GM23248 (cell line): ENCODE measurements around the gene SLC10A6. TPM values are rescaled to one million over a fixed set of nuclear protein-coding genes. Genes with fewer than 3 reads are reported as not detected.

Experiments used
- DNase-seq: peaks from one replicate; pipeline ENCODE4 v3.0.0-alpha.2; 2015
- H2AFZ ChIP-seq: fragments of 200-600 bp; sonication (generic); 2 replicates; pipeline ENCODE4 v1.6.1; 2016; ENCODE audit warnings: antibody characterized with exemption
- H3F3A ChIP-seq: fragments of 200-600 bp; sonication (generic); 2 replicates; pipeline ENCODE4 v1.6.1; 2016; ENCODE audit warnings: mild to moderate bottlenecking, antibody characterized with exemption, mixed run types; ENCODE audit not compliant: insufficient read depth
- H3K27ac ChIP-seq: fragments of 200-600 bp; sonication (generic); 2 replicates; pipeline ENCODE4 v1.5.1; 2016; ENCODE audit warnings: mild to moderate bottlenecking
- H3K27me3 ChIP-seq: fragments of 200-600 bp; sonication (generic); replicated peaks from 2 replicates; pipeline ENCODE4 v1.6.1; 2016; ENCODE audit warnings: mild to moderate bottlenecking; ENCODE audit not compliant: insufficient read depth
- H3K36me3 ChIP-seq: fragments of 200-600 bp; sonication (generic); 2 replicates; pipeline ENCODE4 v1.6.1; 2016; ENCODE audit warnings: low read depth, mild to moderate bottlenecking
- H3K4me1 ChIP-seq: fragments of 200-600 bp; sonication (generic); 2 replicates; pipeline ENCODE4 v1.6.1; 2016; ENCODE audit warnings: mild to moderate bottlenecking; ENCODE audit not compliant: insufficient read depth
- H3K4me2 ChIP-seq: fragments of 200-600 bp; sonication (generic); one replicate; pipeline ENCODE4 v1.6.1; 2016; ENCODE audit warnings: mild to moderate bottlenecking; ENCODE audit not compliant: unreplicated experiment
- H3K4me3 ChIP-seq: fragments of 200-600 bp; sonication (generic); 2 replicates; pipeline ENCODE4 v1.5.1; 2016; ENCODE audit warnings: mild to moderate bottlenecking
- H3K79me2 ChIP-seq: fragments of 200-600 bp; sonication (generic); 2 replicates; pipeline ENCODE4 v1.6.1; 2016; ENCODE audit warnings: mild to moderate bottlenecking; ENCODE audit not compliant: insufficient read depth
- H3K9ac ChIP-seq: fragments of 200-600 bp; sonication (generic); 2 replicates; pipeline ENCODE4 v1.6.1; 2016; ENCODE audit warnings: mild to moderate bottlenecking
- H3K9me2 ChIP-seq: fragments of 200-600 bp; sonication (generic); 2 replicates; pipeline ENCODE4 v1.6.1; 2016; ENCODE audit warnings: mixed run types, mild to moderate bottlenecking, moderate library complexity; ENCODE audit not compliant: insufficient read depth
- H3K9me3 ChIP-seq: fragments of 200-600 bp; sonication (generic); one replicate; pipeline ENCODE4 v1.6.1; 2017; ENCODE audit warnings: low read depth
- H4K20me1 ChIP-seq: fragments of 200-600 bp; sonication (generic); 2 replicates; pipeline ENCODE4 v1.6.0; 2016; ENCODE audit not compliant: insufficient read depth
- EZH2 ChIP-seq: fragments of 200-600 bp; sonication (generic); IDR thresholded peaks from 2 replicates; pipeline ENCODE4 v1.6.1; 2018; ENCODE audit warnings: antibody characterized with exemption, mild to moderate bottlenecking; ENCODE audit not compliant: insufficient read depth, poor library complexity, severe bottlenecking
- EZH2phosphoT487 ChIP-seq: fragments of 200-600 bp; sonication (generic); IDR thresholded peaks from 2 replicates; pipeline ENCODE4 v1.6.1; 2018; ENCODE audit warnings: antibody characterized with exemption, moderate library complexity, mild to moderate bottlenecking, low read depth; ENCODE audit not compliant: insufficient read depth
- WGBS, 2 experiments: methylation state at CpG; one replicate each; pipeline ENCODE4 v1.1.6; 2015 to 2017; ENCODE audit warnings: low lambda C conversion rate in 2 of 2, low coverage in 1 of 2; ENCODE audit errors: missing lambda C conversion rate in 2 of 2; 5-methylcytosine and 5-hydroxymethylcytosine counted together
- in situ Hi-C: fragments of 300-500 bp; cut with MboI; formaldehyde crosslinking; loops from 2 replicates; pipeline ENCODE4 v1.15.0; 2020
- polyA plus RNA-seq: library from polyadenylated mRNA; unstranded; fragments of >200 nt; fragmentation: Nextera tagmentation; extraction: Ambion mirVana; gene quantifications from 2 replicates; pipeline ENCODE4 v1.2.1, GENCODE V29; 2016
- total RNA-seq: library from RNA; depleted of rRNA; stranded (reverse); fragments of >200 nt; shearing (Covaris generic); gene quantifications from 2 replicates; pipeline ENCODE4 v1.2.3, GENCODE V29; 2014

The SLC10A6 gene
- total and polyA plus RNA-seq, 2 experiments from 2014 or later, result not detected

DNA sequence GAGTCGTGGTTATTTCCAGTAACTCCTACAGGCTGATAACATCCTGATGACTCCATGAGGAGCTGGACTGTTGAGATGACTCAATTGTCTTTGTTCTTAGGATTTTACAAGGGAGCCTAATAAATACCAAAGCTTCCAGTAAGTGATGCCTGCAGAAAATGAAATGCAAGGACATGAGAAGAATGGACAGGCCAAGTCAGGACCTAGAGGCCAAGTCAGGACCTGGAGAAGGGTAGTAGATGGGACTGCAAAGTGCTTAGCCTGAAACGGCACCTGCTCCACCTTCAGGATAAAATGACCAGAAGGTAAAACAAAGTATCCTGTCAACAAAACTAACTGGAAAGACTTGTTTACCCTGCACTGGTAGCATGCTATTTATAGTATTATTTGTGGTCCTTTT lies 6.4 kb upstream of the SLC10A6 start:
- H3K27me3 ChIP-seq, result no peaks in the 10 kb centered on the region
- peaks cover 28% of the 10 kb centered on the region for H3K4me1 ChIP-seq
- H3K36me3 ChIP-seq, result no peaks in the 10 kb centered on the region
- H3F3A ChIP-seq, result peaks cover 10% of the 10 kb centered on the region; the same call in 1 of the 2 replicates
- 2 to 5% methylated on average over 2 of the region's 2 CpGs for WGBS, 2 experiments
- no peak overlapping the region for H3K9ac ChIP-seq
- H3K9me3 ChIP-seq, result no peaks in the 10 kb centered on the region
- H2AFZ ChIP-seq, result no peak overlapping the region
- TF ChIP-seq EZH2, result no peak
- no peak for TF ChIP-seq EZH2phosphoT487
- H3K79me2 ChIP-seq, result no peaks in the 10 kb centered on the region
- peak; percentile 83 for DNase-seq
- 0 out of 2 replicates have a peak overlapping the region, but pooled peaks have one; percentile 12 for H3K27ac ChIP-seq
- H3K4me3 ChIP-seq, result no peak overlapping the region
- in situ Hi-C loops, result no loop called here
- H3K4me2 ChIP-seq, result peak overlapping the region; percentile 66
- no peaks in the 10 kb centered on the region for H4K20me1 ChIP-seq
- no peaks in the 10 kb centered on the region for H3K9me2 ChIP-seq

DNA sequence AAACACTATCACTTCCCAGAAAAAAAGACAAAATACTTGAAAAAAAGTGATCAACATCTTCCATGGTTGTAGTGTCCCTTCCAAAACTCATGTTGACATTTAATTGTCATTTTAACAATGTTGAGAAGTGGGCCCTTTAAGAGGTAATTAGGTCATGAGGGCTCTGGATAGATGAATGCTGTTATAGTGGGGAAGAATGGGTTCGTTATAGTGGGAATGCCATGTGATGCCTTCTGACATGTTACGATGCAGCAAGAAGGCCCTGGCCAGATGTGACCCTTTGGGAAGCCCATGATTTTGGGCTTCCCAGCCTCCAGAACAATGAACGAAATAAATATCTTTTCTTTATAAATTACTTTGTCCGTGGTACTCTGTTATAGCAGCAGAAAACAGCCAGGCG lies 4.0 kb upstream of the SLC10A6 start:
- no peak for DNase-seq
- Histone ChIP-seq H3K79me2 (no peaks in the 10 kb centered on the region), H3K4me2 (no peak overlapping the region), H3K27ac (no peak overlapping the region), H2AFZ (no peak overlapping the region), H3F3A (peaks cover 10% of the 10 kb centered on the region; the same call in 1 of the 2 replicates), H3K4me1 (peaks cover 41% of the 10 kb centered on the region), H4K20me1 (no peaks in the 10 kb centered on the region), H3K36me3 (no peaks in the 10 kb centered on the region), H3K27me3 (no peaks in the 10 kb centered on the region), H3K9me2 (no peaks in the 10 kb centered on the region), H3K9ac (no peak overlapping the region), H3K9me3 (no peaks in the 10 kb centered on the region), H3K4me3 (no peak overlapping the region)
- in situ Hi-C loops, result no loop called here
- 86 to 88% methylated on average over 5 of the region's 5 CpGs for WGBS, 2 experiments
- TF ChIP-seq EZH2phosphoT487, result no peak
- no peak for TF ChIP-seq EZH2

DNA sequence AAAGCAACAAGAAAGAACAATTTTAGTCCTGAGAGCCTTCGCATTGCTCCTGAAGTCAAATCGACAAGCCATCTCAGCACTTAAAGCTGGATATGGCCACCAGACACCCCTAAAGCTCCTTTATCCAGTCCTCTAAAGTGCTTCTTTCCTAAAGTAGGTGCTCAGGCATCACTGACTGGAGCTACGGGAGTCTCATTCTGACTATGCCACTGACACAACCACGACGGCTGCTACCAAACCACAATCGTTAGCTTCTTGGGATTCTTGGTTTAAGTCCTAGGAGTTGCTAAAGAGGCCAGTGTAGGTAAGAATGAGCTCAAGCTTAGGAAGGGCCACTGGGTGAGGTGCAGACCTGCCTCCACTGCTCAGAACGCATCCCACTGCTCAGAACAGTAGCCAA lies 1.0 kb downstream of the SLC10A6 start:
- no peak overlapping the region for H3K27ac ChIP-seq
- H3K9ac ChIP-seq, result no peak overlapping the region
- no peak for TF ChIP-seq EZH2
- TF ChIP-seq EZH2phosphoT487, result no peak
- WGBS, 2 experiments, result 53 to 62% methylated on average over 7 of the region's 7 CpGs
- H4K20me1 ChIP-seq, result no peaks in the 10 kb centered on the region
- H3K79me2 ChIP-seq, result no peaks in the 10 kb centered on the region
- H3K27me3 ChIP-seq, result no peaks in the 10 kb centered on the region
- 0 out of 2 replicates have a peak, but pooled peaks cover 9% of the 10 kb centered on the region for H3F3A ChIP-seq
- 0 out of 2 replicates have a peak overlapping the region, but pooled peaks have one; percentile 5 for H3K4me3 ChIP-seq
- H3K9me3 ChIP-seq, result no peaks in the 10 kb centered on the region
- H3K9me2 ChIP-seq, result no peaks in the 10 kb centered on the region
- H3K4me2 ChIP-seq, result peak overlapping the region; percentile 37
- H3K4me1 ChIP-seq, result peaks cover 26% of the 10 kb centered on the region
- peak; percentile 63 for DNase-seq
- in situ Hi-C loops, result no loop called here
- H2AFZ ChIP-seq, result peak overlapping the region; percentile 45
- H3K36me3 ChIP-seq, result no peaks in the 10 kb centered on the region

DNA sequence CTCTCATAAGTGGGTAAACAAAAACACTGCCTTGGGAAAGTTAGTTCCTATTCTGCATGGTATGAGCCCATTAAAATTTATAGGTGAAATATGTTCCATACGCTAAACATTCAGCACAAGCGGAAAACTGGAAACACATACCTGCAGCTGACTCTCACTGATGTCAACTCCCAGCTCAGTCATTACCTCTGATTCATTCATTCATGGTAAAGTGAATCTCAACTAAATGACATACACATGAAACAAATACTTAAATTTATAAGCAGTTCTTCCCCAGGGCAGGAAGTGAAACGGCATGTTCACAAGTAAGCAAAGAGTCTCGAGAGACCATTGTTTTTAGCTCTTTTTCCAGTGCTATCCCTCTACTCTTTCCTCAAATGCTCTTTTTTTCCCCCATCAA lies 1.6 kb downstream of the SLC10A6 start:
- H3K4me1 ChIP-seq, result peaks cover 26% of the 10 kb centered on the region
- WGBS, 2 experiments, result 47 to 60% methylated on average over 4 of the region's 4 CpGs
- H3K27ac ChIP-seq, result no peak overlapping the region
- H3K9me2 ChIP-seq, result no peaks in the 10 kb centered on the region
- DNase-seq, result peak; percentile 15
- H3K36me3 ChIP-seq, result no peaks in the 10 kb centered on the region
- H2AFZ ChIP-seq, result peak overlapping the region; percentile 45
- H3K9ac ChIP-seq, result no peak overlapping the region
- H3K27me3 ChIP-seq, result no peaks in the 10 kb centered on the region
- H3F3A ChIP-seq, result 0 out of 2 replicates have a peak, but pooled peaks cover 9% of the 10 kb centered on the region
- no peaks in the 10 kb centered on the region for H3K9me3 ChIP-seq
- no peaks in the 10 kb centered on the region for H3K79me2 ChIP-seq
- H4K20me1 ChIP-seq, result no peaks in the 10 kb centered on the region
- TF ChIP-seq EZH2 (no peak), EZH2phosphoT487 (no peak)
- H3K4me2 ChIP-seq, result peak overlapping the region; percentile 37
- in situ Hi-C loops, result no loop called here
- 0 out of 2 replicates have a peak overlapping the region, but pooled peaks have one; percentile 5 for H3K4me3 ChIP-seq

DNA sequence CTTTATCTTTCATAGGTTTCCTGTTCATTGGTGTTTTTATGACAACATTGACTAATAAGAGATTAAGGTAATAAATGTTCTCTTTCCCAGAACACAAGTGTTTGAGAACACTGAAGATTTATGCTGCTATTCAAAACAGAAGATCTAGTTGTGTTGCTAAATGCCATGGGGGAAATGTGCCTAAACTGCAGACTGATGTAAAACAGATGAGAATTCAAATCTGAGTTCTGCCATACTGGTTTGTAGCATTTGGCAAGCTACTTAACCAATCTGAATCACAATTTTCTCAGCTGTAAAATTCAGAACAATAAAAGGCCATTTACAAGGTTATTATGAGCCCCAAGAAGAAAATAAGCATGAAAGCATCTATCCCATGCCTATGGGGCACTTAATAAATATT lies 2.3 kb downstream of the SLC10A6 start:
- Histone ChIP-seq H3K27ac (no peak overlapping the region), H3K36me3 (no peaks in the 10 kb centered on the region), H3F3A (0 out of 2 replicates have a peak, but pooled peaks cover 9% of the 10 kb centered on the region), H3K4me1 (peaks cover 26% of the 10 kb centered on the region), H3K9me3 (no peaks in the 10 kb centered on the region), H4K20me1 (no peaks in the 10 kb centered on the region), H3K27me3 (no peaks in the 10 kb centered on the region), H3K9me2 (no peaks in the 10 kb centered on the region), H3K4me2 (no peak overlapping the region), H3K9ac (no peak overlapping the region), H2AFZ (no peak overlapping the region), H3K4me3 (no peak overlapping the region), H3K79me2 (no peaks in the 10 kb centered on the region)
- no peak for TF ChIP-seq EZH2phosphoT487
- TF ChIP-seq EZH2, result no peak
- DNase-seq, result peak; percentile 28
- in situ Hi-C loops, result no loop called here
